Glutamatergic neuron (in vitro differentiated cells): ENCODE results near the gene TMEM132E. TPM values are rescaled to one million over a fixed set of nuclear protein-coding genes. Genes with fewer than 3 reads are reported as not detected.

Experiments used
- DNase-seq: peaks from one replicate; pipeline ENCODE4 v3.0.0; 2022
- H3K27ac Mint-ChIP-seq: one replicate; pipeline ENCODE4 v1.8.0; 2020; ENCODE audit warnings: mild to moderate bottlenecking, mixed read lengths, inconsistent platforms; ENCODE audit not compliant: unreplicated experiment
- H3K27me3 Mint-ChIP-seq: one replicate; pipeline ENCODE4 v1.8.0; 2020; ENCODE audit warnings: mild to moderate bottlenecking, moderate library complexity, mixed read lengths, inconsistent platforms; ENCODE audit not compliant: unreplicated experiment
- H3K36me3 Mint-ChIP-seq: one replicate; pipeline ENCODE4 v1.8.0; 2020; ENCODE audit warnings: mild to moderate bottlenecking, mixed read lengths, inconsistent platforms; ENCODE audit not compliant: unreplicated experiment
- H3K4me1 Mint-ChIP-seq: one replicate; pipeline ENCODE4 v1.8.0; 2020; ENCODE audit warnings: mild to moderate bottlenecking, low read depth, mixed read lengths, inconsistent platforms; ENCODE audit not compliant: unreplicated experiment
- H3K4me3 Mint-ChIP-seq: one replicate; pipeline ENCODE4 v1.8.0; 2020; ENCODE audit warnings: mild to moderate bottlenecking, mixed read lengths, inconsistent platforms; ENCODE audit not compliant: unreplicated experiment
- H3K9me3 Mint-ChIP-seq: one replicate; pipeline ENCODE4 v1.8.0; 2020; ENCODE audit warnings: mild to moderate bottlenecking, moderate library complexity, mixed read lengths, inconsistent platforms; ENCODE audit not compliant: unreplicated experiment
- CTCF ChIP-seq: fragments of 200-600 bp; sonication (generic); IDR thresholded peaks from one replicate; pipeline ENCODE4 v1.5.0; 2021; ENCODE audit not compliant: partially characterized antibody, unreplicated experiment
- total RNA-seq: library from RNA; stranded (reverse); fragmentation: NEBNext Ultra II Directional; extraction: Animal tissue kit (Norgen Biotek cat#: 25700); gene quantifications from one replicate; pipeline ENCODE4 v1.2.1, GENCODE V29; 2021; ENCODE audit not compliant: unreplicated experiment

The TMEM132E gene
- total RNA-seq, 1 donor from 2014 or later = 93.6 TPM

DNA sequence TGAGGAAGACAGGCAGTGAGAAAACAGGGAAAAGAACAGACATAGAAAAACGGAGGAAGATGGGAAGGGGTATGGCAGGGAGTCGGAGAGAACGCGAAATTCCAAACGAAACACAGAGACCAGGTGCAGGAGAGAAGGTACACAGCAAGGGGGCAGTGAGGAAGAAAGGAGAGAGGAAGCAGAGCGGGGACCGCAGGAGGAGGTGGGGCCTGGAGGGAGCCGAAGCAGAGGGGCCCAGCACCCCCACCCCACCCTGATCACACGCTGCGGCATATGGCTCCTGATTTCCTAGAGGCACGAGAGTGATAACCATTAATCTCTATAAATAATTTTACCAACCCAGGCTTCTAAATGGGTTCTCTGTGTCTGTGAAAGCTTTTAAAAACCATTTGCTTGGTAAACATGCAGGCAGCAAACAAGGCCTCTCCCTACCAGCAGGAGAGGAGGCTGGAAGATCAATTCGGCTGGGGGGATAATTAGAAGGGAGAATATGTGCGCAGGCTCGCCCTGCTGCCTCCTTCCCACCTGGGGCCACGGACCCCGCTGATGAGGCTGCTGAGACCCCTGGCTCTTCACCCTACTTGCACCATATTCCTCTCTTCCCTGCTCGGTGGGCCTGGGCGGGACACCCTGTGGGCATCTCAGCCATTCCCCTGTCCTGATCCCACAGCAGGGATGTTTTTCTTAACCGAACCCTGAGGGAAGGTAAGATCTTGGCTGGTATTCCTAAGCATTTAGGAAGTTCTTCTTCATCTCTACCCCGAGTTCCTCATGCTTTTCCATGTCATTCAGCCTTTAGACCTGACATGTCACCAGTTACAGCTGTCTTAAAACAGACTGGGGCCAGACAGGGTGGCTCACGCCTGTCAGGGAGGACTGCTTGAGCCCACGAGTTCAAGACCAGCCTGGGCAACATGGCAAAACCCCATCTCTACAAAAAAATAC lies 86.7 kb downstream of the TMEM132E start:
- Mint-ChIP-seq H3K4me1 (peaks cover 12% of the 10 kb centered on the region), H3K27me3 (peaks cover 7% of the 10 kb centered on the region), H3K4me3 (peak overlapping the region; percentile 40), H3K36me3 (no peaks in the 10 kb centered on the region), H3K9me3 (peaks cover 4% of the 10 kb centered on the region), H3K27ac (peak overlapping the region; percentile 57)
- DNase-seq = no peak
- TF ChIP-seq CTCF = no peak

GRCh38 chr17:34667656-34668055 lies 88.3 kb downstream of the TMEM132E start:
- TF ChIP-seq CTCF = no peak
- Mint-ChIP-seq H3K27me3 (peaks cover 6% of the 10 kb centered on the region), H3K27ac (no peak overlapping the region), H3K36me3 (peaks cover 7% of the 10 kb centered on the region), H3K4me3 (no peak overlapping the region), H3K9me3 (peaks cover 7% of the 10 kb centered on the region), H3K4me1 (peaks cover 12% of the 10 kb centered on the region)
- DNase-seq = no peak

DNA sequence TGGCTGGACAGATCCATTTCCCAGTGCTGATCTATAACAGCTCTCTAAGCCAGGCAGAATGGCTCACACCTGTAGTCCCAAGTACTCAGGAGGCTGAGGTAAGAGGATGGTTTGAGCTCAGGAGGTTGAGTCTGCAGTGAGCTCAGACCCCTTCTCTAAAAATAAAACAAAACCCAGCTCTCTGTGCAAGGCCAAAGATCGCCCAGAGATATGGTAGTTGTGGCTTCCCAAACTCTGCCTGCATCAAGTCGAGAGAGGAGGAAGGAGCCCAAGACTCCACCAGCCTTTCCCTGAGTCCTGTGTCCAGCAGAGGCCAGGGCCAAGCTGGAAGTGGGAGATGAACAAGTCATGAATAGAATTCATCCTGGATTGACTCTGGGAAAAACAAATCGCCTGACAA lies 88.8 kb downstream of the TMEM132E start:
- Mint-ChIP-seq H3K4me1 (peaks cover 12% of the 10 kb centered on the region), H3K9me3 (peaks cover 7% of the 10 kb centered on the region), H3K27me3 (peaks cover 6% of the 10 kb centered on the region), H3K27ac (no peak overlapping the region), H3K4me3 (no peak overlapping the region), H3K36me3 (peaks cover 7% of the 10 kb centered on the region)
- no peak for DNase-seq
- no peak for TF ChIP-seq CTCF

DNA sequence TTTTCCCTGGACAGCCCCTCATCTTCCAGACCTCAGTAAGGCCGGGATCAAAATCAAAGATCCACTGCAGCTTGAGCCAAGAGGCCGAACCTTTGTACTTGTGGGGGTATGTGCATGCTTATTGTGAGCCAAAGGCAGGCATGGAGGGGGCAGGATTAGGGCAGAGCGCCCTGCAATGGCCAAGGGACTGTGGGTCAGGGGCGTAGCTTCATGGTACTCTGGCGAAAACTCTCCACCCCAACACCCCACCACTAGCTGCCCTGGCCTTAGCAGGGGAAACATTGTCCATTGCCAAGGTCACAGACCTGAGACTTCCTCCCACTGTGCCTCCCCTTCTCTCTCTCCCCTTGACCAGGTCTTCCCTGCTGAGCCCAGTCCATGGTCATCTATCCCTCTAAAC lies 90.1 kb downstream of the TMEM132E start:
- TF ChIP-seq CTCF = no peak

GRCh38 chr17:34670618-34671017 lies 91.2 kb downstream of the TMEM132E start:
- no peak overlapping the region for H3K27ac Mint-ChIP-seq
- peaks cover 5% of the 10 kb centered on the region for H3K27me3 Mint-ChIP-seq
- H3K4me3 Mint-ChIP-seq = no peak overlapping the region
- peaks cover 7% of the 10 kb centered on the region for H3K36me3 Mint-ChIP-seq
- H3K9me3 Mint-ChIP-seq = peaks cover 6% of the 10 kb centered on the region
- no peak for TF ChIP-seq CTCF
- no peak for DNase-seq
- H3K4me1 Mint-ChIP-seq = peaks cover 8% of the 10 kb centered on the region

More for the DNA sequence above, 90.1 kb downstream of the TMEM132E start:
- peaks cover 7% of the 10 kb centered on the region for H3K36me3 Mint-ChIP-seq
- no peak overlapping the region for H3K27ac Mint-ChIP-seq
- no peak for DNase-seq
- no peak overlapping the region for H3K4me3 Mint-ChIP-seq
- H3K9me3 Mint-ChIP-seq = peaks cover 9% of the 10 kb centered on the region
- H3K27me3 Mint-ChIP-seq = peaks cover 6% of the 10 kb centered on the region
- peaks cover 12% of the 10 kb centered on the region for H3K4me1 Mint-ChIP-seq
